ENCODE data around the gene SCAMP3.

The SCAMP3 gene

DNA sequence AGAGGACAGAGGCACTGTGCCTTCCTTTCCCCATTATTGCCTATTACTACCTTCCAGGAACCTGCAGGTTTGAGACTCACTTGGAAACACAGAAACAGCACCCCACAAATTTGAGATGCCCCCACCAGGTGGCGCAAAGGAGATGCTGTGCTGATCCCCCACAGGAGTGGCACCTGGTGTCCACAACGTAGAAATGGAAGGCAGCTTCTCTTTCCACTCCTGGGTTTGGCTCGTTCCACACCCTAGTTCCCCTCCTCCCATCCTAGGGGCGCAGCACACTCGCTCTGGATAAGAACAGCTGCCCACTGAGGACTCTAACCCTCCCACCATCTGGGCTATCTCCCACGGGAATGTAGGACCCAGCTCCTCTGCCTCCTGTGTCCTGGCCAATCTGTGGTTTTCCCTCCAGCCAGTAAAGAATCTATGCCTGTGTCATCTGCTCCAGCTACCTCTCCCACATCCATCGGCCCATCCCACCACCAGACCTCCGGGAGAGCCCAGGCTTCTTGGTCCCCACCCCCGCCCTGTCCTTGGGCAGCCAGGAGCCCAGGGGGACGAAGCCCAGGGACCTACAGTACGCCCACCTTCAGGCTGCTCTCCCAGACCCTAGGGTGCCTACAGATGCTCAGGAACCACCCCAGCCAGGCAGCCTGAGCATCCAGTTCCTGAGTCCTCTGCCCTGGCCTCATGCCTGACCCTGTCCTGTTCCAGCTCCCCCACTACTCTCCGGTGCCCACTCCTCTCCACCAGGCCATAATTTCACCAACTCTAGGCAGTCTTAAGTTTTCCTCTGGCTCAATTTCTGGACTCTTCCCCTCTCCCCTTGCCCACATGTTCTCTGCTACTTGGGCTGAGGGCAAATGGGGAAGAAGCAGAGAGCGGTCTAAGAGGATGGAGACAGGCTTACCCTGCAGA lies 55.0 kb downstream of the SCAMP3 start:
- peak; percentile 85 to 92 for DNase-seq (ENCODE audit: low read depth in 2 of 2)

All from stimulated activated CD8-positive, alpha-beta memory T cell treated with anti-CD3 and anti-CD28 coated beads, Interleukin-7, amount 100 ng/mL, for 1 hour (primary cell).